A549 (cell line): ENCODE measurements around the gene GLYATL3. TPM values are rescaled to one million over a fixed set of nuclear protein-coding genes. Genes with fewer than 3 reads are reported as not detected.

Source experiments
- ATAC-seq, 2 experiments: fragments of 200-7000 bp in 1 of 2; fragments of >200 bp in 1 of 2; cut with Nextera tagmentation in 1 of 2; cut with Tn5 transposase in 1 of 2; 3 replicates each; pipeline versions ENCODE4 v1.8.0 to v1.9.1; 2018 to 2020; ENCODE audit warnings: mild to moderate bottlenecking in 1 of 2, moderate library complexity in 1 of 2
- CTCF ChIA-PET: fragments of 300-600 bp; sonication (Branson Sonifier 250); formaldehyde crosslinking; extraction: SDS; loops from one replicate; lab custom pipeline; 2021; ENCODE audit warnings: antibody characterized with exemption, inconsistent platforms; lab: Yijun Ruan, JAX
- POLR2A ChIA-PET: fragments of 350-600 bp; formaldehyde crosslinking; extraction: SDS; loops from one replicate; lab custom pipeline; 2021; ENCODE audit warnings: antibody characterized with exemption, inconsistent platforms; lab: Yijun Ruan, JAX
- DNase-seq, 2 experiments: peaks; one replicate each; pipeline versions ENCODE4 v3.0.0 to v3.0.0-alpha.2; 2011 to 2016; ENCODE audit warnings: low read depth in 1 of 2, low spot score in 1 of 2
- FAIRE-seq: peaks from 2 replicates; lab custom pipeline; 2011; peaks lifted over from hg19 to GRCh38; lab: Jason Lieb, UNC
- H3K27ac ChIP-seq, 2 experiments: fragments of >200 bp; sonication (Bioruptor Twin); formaldehyde crosslinking; 3 replicates each; pipeline ENCODE4 v1.5.1; 2016 to 2017
- H3K4me1 ChIP-seq: fragments of >200 bp; sonication (Bioruptor Twin); formaldehyde crosslinking; 3 replicates; pipeline ENCODE4 v1.6.1; 2016
- H3K4me2 ChIP-seq: fragments of >200 bp; sonication (Bioruptor Twin); formaldehyde crosslinking; 3 replicates; pipeline ENCODE4 v1.6.1; 2016
- H3K4me3 ChIP-seq: fragments of >200 bp; sonication (Bioruptor Twin); formaldehyde crosslinking; 3 replicates; pipeline ENCODE4 v1.5.1; 2016
- H3K9me3 ChIP-seq: fragments of >200 bp; sonication (Bioruptor Twin); formaldehyde crosslinking; 3 replicates; pipeline ENCODE4 v1.6.1; 2016
- CBX2 ChIP-seq: fragments of 200-600 bp; sonication (generic); IDR thresholded peaks from 2 replicates; pipeline ENCODE4 v1.6.1; 2016; ENCODE audit warnings: low read depth, mild to moderate bottlenecking, borderline replicate concordance
- CEBPB ChIP-seq, 2 experiments: fragments of >200 bp in 1 of 2; sonication (Bioruptor Twin) in 1 of 2; formaldehyde crosslinking in 1 of 2; IDR thresholded peaks; 2 replicates each; pipeline ENCODE4 v1.6.1; 2012 to 2016
- CHD2 ChIP-seq: fragments of 150-350 bp; IDR thresholded peaks from 2 replicates; pipeline ENCODE4 v1.6.1; 2014; ENCODE audit warnings: low read length; ENCODE audit not compliant: partially characterized antibody
- EP300 ChIP-seq, 2 experiments: fragments of >200 bp; sonication (Bioruptor Twin); formaldehyde crosslinking; IDR thresholded peaks; 2 replicates in 1 of 2; 3 replicates in 1 of 2; pipeline ENCODE4 v1.6.1; 2016 to 2017
- FOSL2 ChIP-seq, 2 experiments: fragments of 450-650 bp in 1 of 2; fragments of >200 bp in 1 of 2; sonication (Bioruptor Twin) in 1 of 2; formaldehyde crosslinking; IDR thresholded peaks; 2 replicates each; pipeline versions ENCODE4 v1.5.0 to v1.6.1; 2016 to 2020; ENCODE audit warnings: mild to moderate bottlenecking in 1 of 2, moderate library complexity in 1 of 2
- FOXS1 ChIP-seq: fragments of 250-450 bp; sonication (Bioruptor Pico); IDR thresholded peaks from 2 replicates; pipeline ENCODE4 v1.5.0; 2020; ENCODE audit warnings: mild to moderate bottlenecking, moderate library complexity
- GATA3 ChIP-seq: IDR thresholded peaks from 2 replicates; pipeline ENCODE4 v1.6.1; 2012; ENCODE audit warnings: borderline replicate concordance
- HOXB5 ChIP-seq: fragments of 250-450 bp; sonication (Bioruptor Pico); IDR thresholded peaks from 2 replicates; pipeline ENCODE4 v1.5.0; 2020; ENCODE audit warnings: mild to moderate bottlenecking, moderate library complexity
- JUNB ChIP-seq: fragments of >200 bp; sonication (Bioruptor Twin); formaldehyde crosslinking; IDR thresholded peaks from 2 replicates; pipeline ENCODE4 v1.6.1; 2016
- KDM1A ChIP-seq: fragments of 200-600 bp; sonication (generic); IDR thresholded peaks from 2 replicates; pipeline ENCODE4 v1.6.1; 2016; ENCODE audit warnings: low read depth, mild to moderate bottlenecking
- KDM5A ChIP-seq: fragments of 200-600 bp; sonication (generic); IDR thresholded peaks from 2 replicates; pipeline ENCODE4 v1.6.1; 2016; ENCODE audit warnings: antibody characterized with exemption, mild to moderate bottlenecking
- NPAS2 ChIP-seq: fragments of 250-450 bp; sonication (Bioruptor Pico); IDR thresholded peaks from 2 replicates; pipeline ENCODE4 v1.8.0; 2022; ENCODE audit warnings: mild to moderate bottlenecking, moderate library complexity, borderline replicate concordance
- RAD21 ChIP-seq, 2 experiments: fragments of >200 bp in 1 of 2; sonication (Bioruptor Twin) in 1 of 2; formaldehyde crosslinking in 1 of 2; IDR thresholded peaks in 1 of 2; conservative IDR thresholded peaks in 1 of 2; 2 replicates in 1 of 2; 3 replicates in 1 of 2; pipeline ENCODE4 v1.6.1; 2012 to 2018; ENCODE audit warnings: inconsistent platforms in 1 of 2
- RARB ChIP-seq: fragments of 250-450 bp; sonication (Bioruptor Pico); IDR thresholded peaks from 2 replicates; pipeline ENCODE4 v1.8.0; 2021; ENCODE audit warnings: mild to moderate bottlenecking, moderate library complexity
- SMC3 ChIP-seq: fragments of >200 bp; sonication (Bioruptor Twin); formaldehyde crosslinking; IDR thresholded peaks from 3 replicates; pipeline ENCODE4 v1.6.1; 2018; ENCODE audit warnings: inconsistent platforms
- SREBF2 ChIP-seq: fragments of 450-650 bp; IDR thresholded peaks from 2 replicates; pipeline ENCODE4 v1.6.1; 2014; ENCODE audit warnings: mild to moderate bottlenecking, moderate library complexity
- TFCP2L1 ChIP-seq: fragments of 250-450 bp; sonication (Bioruptor Pico); IDR thresholded peaks from 2 replicates; pipeline ENCODE4 v1.5.0; 2021; ENCODE audit warnings: mild to moderate bottlenecking
- ZFP36 ChIP-seq: fragments of 450-650 bp; IDR thresholded peaks from 2 replicates; pipeline ENCODE4 v1.6.1; 2014; ENCODE audit warnings: borderline replicate concordance; ENCODE audit not compliant: partially characterized antibody
- WGBS: methylation state at CpG from one replicate; pipeline ENCODE4 v1.1.6; 2017; ENCODE audit errors: missing lambda C conversion rate; 5-methylcytosine and 5-hydroxymethylcytosine counted together
- polyA plus RNA-seq, 4 experiments: library from polyadenylated mRNA; depleted of rRNA in 3 of 4; stranded (reverse); fragments of >200 nt; fragmentation: RNase III in 1 of 4; extraction: RNeasy Plus Mini Kit Qiagen cat#74134 plus additional on column Dnase treatment in 1 of 4; gene quantifications; 2 replicates in 3 of 4; 3 replicates in 1 of 4; pipeline ENCODE4 v1.2.3, GENCODE V29; 2011 to 2017
- TF ChIP-seq, protein P1 (sequence below): fragments of >200 bp; sonication (Bioruptor Twin); formaldehyde crosslinking; IDR thresholded peaks from 3 replicates; pipeline ENCODE4 v1.5.1; 2016
- TF ChIP-seq, protein P2 (sequence below): fragments of >200 bp; sonication (Bioruptor Twin); formaldehyde crosslinking; IDR thresholded peaks from 2 replicates; pipeline ENCODE4 v1.6.1; 2016
- TF ChIP-seq, protein P3 (sequence below): fragments of 450-650 bp; IDR thresholded peaks from 2 replicates; pipeline ENCODE4 v1.6.1; 2014; ENCODE audit warnings: antibody characterized with exemption
- TF ChIP-seq, protein P4 (sequence below): fragments of >200 bp; sonication (Bioruptor Twin); formaldehyde crosslinking; IDR thresholded peaks from 3 replicates; pipeline ENCODE4 v1.6.1; 2016
- TF ChIP-seq, protein P5 (sequence below): IDR thresholded peaks from 2 replicates; pipeline ENCODE4 v1.6.1; 2012
- TF ChIP-seq, protein P6 (sequence below): fragments of 250-450 bp; sonication (Bioruptor Pico); IDR thresholded peaks from 2 replicates; pipeline ENCODE4 v1.5.0; 2021; ENCODE audit warnings: mild to moderate bottlenecking, moderate library complexity, borderline replicate concordance

Gene GLYATL3
- polyA plus RNA-seq, 2 of the 4 experiments (the other 2 are of a cell fraction): not detected

DNA sequence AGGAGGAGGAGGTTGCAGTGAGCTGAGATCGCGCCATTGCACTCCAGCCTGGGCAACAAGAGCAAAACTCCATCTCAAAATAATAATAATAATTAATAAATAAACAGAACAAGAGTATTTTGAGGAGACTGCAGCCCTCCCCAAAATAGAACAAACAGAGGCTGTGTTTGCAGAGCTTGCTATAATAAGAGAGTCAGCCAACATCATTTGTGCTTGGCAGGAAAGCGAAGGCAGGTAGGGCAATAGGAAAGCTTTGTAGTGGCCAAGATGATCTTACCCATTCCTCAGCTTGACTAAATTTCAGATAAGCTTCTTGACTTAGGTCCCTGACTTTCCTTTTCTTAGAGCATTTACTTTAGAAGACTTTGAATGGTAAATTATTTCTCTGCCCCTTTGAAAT is 57.5 kb downstream of the GLYATL3 start:
- Histone ChIP-seq H3K9me3 (no peaks in the 10 kb centered on the region), H3K27ac (peak overlapping the region; percentile 80 to 86), H3K4me1 (peaks cover 58% of the 10 kb centered on the region), H3K4me2 (peak overlapping the region; percentile 85), H3K4me3 (no peak overlapping the region; the same call in 2 of the 3 replicates)
- no peak for DNase-seq
- 73% methylated on average over 3 of the region's 3 CpGs for WGBS
- no peak for ATAC-seq
- TF ChIP-seq ZFP36 (no peak), HOXB5 (CRISPR knock-in tag) (no peak), CHD2 (no peak), GATA3 (no peak), SREBF2 (no peak), NPAS2 (CRISPR knock-in tag) (no peak), CBX2 (no peak), SMC3 (no peak), RAD21 (conservative IDR thresholded peaks at IDR 0.05 in 1 of 2, IDR thresholded peaks at IDR 0.05 in 1 of 2) (no peak), TFCP2L1 (CRISPR knock-in tag) (no peak), CEBPB (IDR thresholded peaks at IDR 0.05) (no peak)
- TF ChIP-seq, protein P1, sequence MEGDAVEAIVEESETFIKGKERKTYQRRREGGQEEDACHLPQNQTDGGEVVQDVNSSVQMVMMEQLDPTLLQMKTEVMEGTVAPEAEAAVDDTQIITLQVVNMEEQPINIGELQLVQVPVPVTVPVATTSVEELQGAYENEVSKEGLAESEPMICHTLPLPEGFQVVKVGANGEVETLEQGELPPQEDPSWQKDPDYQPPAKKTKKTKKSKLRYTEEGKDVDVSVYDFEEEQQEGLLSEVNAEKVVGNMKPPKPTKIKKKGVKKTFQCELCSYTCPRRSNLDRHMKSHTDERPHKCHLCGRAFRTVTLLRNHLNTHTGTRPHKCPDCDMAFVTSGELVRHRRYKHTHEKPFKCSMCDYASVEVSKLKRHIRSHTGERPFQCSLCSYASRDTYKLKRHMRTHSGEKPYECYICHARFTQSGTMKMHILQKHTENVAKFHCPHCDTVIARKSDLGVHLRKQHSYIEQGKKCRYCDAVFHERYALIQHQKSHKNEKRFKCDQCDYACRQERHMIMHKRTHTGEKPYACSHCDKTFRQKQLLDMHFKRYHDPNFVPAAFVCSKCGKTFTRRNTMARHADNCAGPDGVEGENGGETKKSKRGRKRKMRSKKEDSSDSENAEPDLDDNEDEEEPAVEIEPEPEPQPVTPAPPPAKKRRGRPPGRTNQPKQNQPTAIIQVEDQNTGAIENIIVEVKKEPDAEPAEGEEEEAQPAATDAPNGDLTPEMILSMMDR: no peak
- TF ChIP-seq, protein P2, sequence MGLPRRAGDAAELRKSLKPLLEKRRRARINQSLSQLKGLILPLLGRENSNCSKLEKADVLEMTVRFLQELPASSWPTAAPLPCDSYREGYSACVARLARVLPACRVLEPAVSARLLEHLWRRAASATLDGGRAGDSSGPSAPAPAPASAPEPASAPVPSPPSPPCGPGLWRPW: no peak
- TF ChIP-seq, protein P3, sequence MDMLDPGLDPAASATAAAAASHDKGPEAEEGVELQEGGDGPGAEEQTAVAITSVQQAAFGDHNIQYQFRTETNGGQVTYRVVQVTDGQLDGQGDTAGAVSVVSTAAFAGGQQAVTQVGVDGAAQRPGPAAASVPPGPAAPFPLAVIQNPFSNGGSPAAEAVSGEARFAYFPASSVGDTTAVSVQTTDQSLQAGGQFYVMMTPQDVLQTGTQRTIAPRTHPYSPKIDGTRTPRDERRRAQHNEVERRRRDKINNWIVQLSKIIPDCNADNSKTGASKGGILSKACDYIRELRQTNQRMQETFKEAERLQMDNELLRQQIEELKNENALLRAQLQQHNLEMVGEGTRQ: no peak
- TF ChIP-seq, protein P4, sequence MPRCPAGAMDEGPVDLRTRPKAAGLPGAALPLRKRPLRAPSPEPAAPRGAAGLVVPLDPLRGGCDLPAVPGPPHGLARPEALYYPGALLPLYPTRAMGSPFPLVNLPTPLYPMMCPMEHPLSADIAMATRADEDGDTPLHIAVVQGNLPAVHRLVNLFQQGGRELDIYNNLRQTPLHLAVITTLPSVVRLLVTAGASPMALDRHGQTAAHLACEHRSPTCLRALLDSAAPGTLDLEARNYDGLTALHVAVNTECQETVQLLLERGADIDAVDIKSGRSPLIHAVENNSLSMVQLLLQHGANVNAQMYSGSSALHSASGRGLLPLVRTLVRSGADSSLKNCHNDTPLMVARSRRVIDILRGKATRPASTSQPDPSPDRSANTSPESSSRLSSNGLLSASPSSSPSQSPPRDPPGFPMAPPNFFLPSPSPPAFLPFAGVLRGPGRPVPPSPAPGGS: no peak
- POLR2A ChIA-PET: no interaction called here
- no peak for FAIRE-seq
- CTCF ChIA-PET: interaction anchor here (0.7 to 3.0 kb wide), 5 partner anchors 10 to 50 kb away, joined by 3 to 14 read pairs (median 4); no protein-coding TSS in a partner anchor

DNA sequence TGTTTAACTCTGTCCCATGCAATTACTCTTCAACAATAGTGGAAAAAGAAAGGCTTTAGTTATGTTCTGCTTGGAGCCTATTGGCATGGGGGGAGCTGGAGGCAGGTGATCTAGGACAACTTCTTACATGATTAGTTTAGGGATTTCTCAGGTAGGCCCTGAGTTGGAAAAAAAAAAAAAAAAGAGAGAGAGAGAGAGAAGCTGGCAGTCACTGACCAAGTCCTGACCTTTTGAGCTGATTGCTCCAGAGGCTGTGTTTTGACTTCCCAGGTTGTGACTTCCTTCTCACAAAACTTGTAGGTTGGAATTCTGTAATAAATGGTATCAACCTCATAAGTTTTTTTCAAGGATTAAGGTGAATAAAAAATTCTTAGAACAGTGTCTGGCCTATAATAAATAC is 58.5 kb downstream of the GLYATL3 start:
- ChIA-PET POLR2A (no interaction called here), CTCF (interaction anchor here (3.0 kb wide), 1 partner anchor 26 kb away, joined by 14 read pairs; no protein-coding TSS in a partner anchor)
- FAIRE-seq: no peak

More for the DNA sequence above, 58.5 kb downstream of the GLYATL3 start:
- Histone ChIP-seq H3K4me2 (peak overlapping the region; percentile 85; the same call in 2 of the 3 replicates), H3K4me3 (no peak overlapping the region), H3K9me3 (no peaks in the 10 kb centered on the region), H3K27ac (peak overlapping the region; percentile 12 to 86; a peak in 4 of 6 replicates), H3K4me1 (peaks cover 51% of the 10 kb centered on the region)
- TF ChIP-seq, protein P5, sequence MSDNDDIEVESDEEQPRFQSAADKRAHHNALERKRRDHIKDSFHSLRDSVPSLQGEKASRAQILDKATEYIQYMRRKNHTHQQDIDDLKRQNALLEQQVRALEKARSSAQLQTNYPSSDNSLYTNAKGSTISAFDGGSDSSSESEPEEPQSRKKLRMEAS: no peak
- TF ChIP-seq KDM5A (no peak), CBX2 (no peak), JUNB (no peak), EP300 (IDR thresholded peaks at IDR 0.05) (no peak), ZFP36 (no peak), KDM1A (no peak), FOSL2 (IDR thresholded peaks at IDR 0.05) (no peak), FOSL2 (CRISPR knock-in tag; IDR thresholded peaks at IDR 0.05) (no peak), FOXS1 (CRISPR knock-in tag) (no peak), RARB (CRISPR knock-in tag) (no peak)
- TF ChIP-seq, protein P6, sequence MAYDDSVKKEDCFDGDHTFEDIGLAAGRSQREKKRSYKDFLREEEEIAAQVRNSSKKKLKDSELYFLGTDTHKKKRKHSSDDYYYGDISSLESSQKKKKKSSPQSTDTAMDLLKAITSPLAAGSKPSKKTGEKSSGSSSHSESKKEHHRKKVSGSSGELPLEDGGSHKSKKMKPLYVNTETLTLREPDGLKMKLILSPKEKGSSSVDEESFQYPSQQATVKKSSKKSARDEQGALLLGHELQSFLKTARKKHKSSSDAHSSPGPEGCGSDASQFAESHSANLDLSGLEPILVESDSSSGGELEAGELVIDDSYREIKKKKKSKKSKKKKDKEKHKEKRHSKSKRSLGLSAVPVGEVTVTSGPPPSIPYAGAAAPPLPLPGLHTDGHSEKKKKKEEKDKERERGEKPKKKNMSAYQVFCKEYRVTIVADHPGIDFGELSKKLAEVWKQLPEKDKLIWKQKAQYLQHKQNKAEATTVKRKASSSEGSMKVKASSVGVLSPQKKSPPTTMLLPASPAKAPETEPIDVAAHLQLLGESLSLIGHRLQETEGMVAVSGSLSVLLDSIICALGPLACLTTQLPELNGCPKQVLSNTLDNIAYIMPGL (CRISPR knock-in tag): no peak
- ATAC-seq (no peak), DNase-seq (no peak)
